Endothelial cell of umbilical vein (primary cell): ENCODE data around the gene PRKAR1B.

Experiments used
- EZH2 ChIP-seq: IDR thresholded peaks from 2 replicates; pipeline ENCODE4 v1.6.1; 2012; ENCODE audit warnings: borderline replicate concordance, low read depth, mild to moderate bottlenecking, moderate library complexity, low read length, inconsistent platforms; ENCODE audit not compliant: severe bottlenecking
- MYC ChIP-seq: IDR thresholded peaks from one replicate; pipeline ENCODE4 v1.6.1; 2011; ENCODE audit warnings: mild to moderate bottlenecking, low read depth, low read length
- POLR2A ChIP-seq: IDR thresholded peaks from 2 replicates; pipeline ENCODE4 v1.6.1; 2012; ENCODE audit warnings: low read depth, mild to moderate bottlenecking, control low read depth, low read length
- POLR2AphosphoS5 ChIP-seq: IDR thresholded peaks from 2 replicates; pipeline ENCODE4 v1.6.1; 2012; ENCODE audit warnings: low read depth, mild to moderate bottlenecking, control low read depth, low read length, moderate library complexity; ENCODE audit not compliant: insufficient read depth
- TF ChIP-seq, protein P1 (sequence below), 2 donors: IDR thresholded peaks; 1 replicate in 1 of 2; 2 replicates in 1 of 2; pipeline ENCODE4 v1.5.1; 2011; ENCODE audit warnings: low read length in 2 of 2, mild to moderate bottlenecking in 2 of 2, moderate library complexity in 2 of 2, control low read depth in 1 of 2, inconsistent platforms in 1 of 2, low read depth in 1 of 2; ENCODE audit not compliant: insufficient read depth in 1 of 2; ENCODE audit errors: extremely low read depth in 1 of 2
- TF ChIP-seq, protein P2 (sequence below): IDR thresholded peaks from 2 replicates; pipeline ENCODE4 v1.6.1; 2011; ENCODE audit not compliant: insufficient read depth, insufficient read length

DNA sequence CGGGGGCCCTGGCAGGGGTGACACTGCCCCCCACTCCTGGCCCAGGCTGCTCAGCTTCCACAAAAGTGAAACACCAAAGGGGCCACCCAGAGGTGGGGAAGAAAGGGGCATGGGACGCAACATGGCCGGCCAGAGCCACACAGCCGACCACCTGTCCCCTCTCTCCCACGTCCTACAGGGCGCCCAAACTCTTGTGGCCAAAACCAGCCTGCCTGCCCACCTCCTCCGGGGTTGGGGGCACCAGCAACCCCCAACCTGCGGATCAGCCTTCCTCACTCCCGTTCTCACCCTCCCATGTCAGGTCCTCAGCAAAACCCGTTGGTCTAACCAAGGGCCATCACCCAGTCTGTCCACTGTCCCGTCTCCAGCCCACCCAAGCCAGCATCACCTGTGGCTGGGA is 80.1 kb downstream of the PRKAR1B start:
- TF ChIP-seq, protein P1, sequence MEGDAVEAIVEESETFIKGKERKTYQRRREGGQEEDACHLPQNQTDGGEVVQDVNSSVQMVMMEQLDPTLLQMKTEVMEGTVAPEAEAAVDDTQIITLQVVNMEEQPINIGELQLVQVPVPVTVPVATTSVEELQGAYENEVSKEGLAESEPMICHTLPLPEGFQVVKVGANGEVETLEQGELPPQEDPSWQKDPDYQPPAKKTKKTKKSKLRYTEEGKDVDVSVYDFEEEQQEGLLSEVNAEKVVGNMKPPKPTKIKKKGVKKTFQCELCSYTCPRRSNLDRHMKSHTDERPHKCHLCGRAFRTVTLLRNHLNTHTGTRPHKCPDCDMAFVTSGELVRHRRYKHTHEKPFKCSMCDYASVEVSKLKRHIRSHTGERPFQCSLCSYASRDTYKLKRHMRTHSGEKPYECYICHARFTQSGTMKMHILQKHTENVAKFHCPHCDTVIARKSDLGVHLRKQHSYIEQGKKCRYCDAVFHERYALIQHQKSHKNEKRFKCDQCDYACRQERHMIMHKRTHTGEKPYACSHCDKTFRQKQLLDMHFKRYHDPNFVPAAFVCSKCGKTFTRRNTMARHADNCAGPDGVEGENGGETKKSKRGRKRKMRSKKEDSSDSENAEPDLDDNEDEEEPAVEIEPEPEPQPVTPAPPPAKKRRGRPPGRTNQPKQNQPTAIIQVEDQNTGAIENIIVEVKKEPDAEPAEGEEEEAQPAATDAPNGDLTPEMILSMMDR (IDR thresholded peaks at IDR 0.05; ENCODE audit: extremely low read depth in 1 of 2, insufficient read depth in 1 of 2, low read depth in 1 of 2, low read length in 2 of 2): no peak
- TF ChIP-seq POLR2AphosphoS5: no peak
- TF ChIP-seq EZH2: no peak
- TF ChIP-seq POLR2A: no peak
- no peak for TF ChIP-seq MYC
- TF ChIP-seq, protein P2, sequence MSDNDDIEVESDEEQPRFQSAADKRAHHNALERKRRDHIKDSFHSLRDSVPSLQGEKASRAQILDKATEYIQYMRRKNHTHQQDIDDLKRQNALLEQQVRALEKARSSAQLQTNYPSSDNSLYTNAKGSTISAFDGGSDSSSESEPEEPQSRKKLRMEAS: no peak
